Stomach (tissue), 9 donors: Measurements from ENCODE around the gene VASH1. TPM values are rescaled to one million over a fixed set of nuclear protein-coding genes. Genes with fewer than 3 reads are reported as not detected.

Experiments used
- DNase-seq, 2 donors: peaks; one replicate each; pipeline versions ENCODE4 v3.0.0 to v3.0.0-alpha.2; 2013 to 2019
- H3K27ac ChIP-seq, 5 donors: fragments of 200-600 bp in 4 of 5; sonication (generic) in 4 of 5; one replicate each; pipeline ENCODE4 v1.5.1; 2013 to 2019; ENCODE audit warnings: mild to moderate bottlenecking in 1 of 5, moderate library complexity in 1 of 5
- H3K27me3 ChIP-seq, 3 donors: fragments of 200-600 bp; sonication (generic); one replicate each; pipeline ENCODE4 v1.5.1; 2017 to 2019; ENCODE audit warnings: mixed run types in 1 of 3
- H3K36me3 ChIP-seq, 4 donors: fragments of 200-600 bp; sonication (generic); 1 replicate in 3 of 4; 2 replicates in 1 of 4; pipeline ENCODE4 v1.5.1; 2016 to 2019
- H3K4me1 ChIP-seq, 4 donors: fragments of 200-600 bp; sonication (generic); one replicate each; pipeline ENCODE4 v1.5.1; 2016 to 2019
- H3K4me3 ChIP-seq, 4 donors: fragments of 200-600 bp; sonication (generic) in 3 of 4; one replicate each; pipeline ENCODE4 v1.5.1; 2016 to 2019; ENCODE audit warnings: mild to moderate bottlenecking in 1 of 4
- H3K9me3 ChIP-seq, 4 donors: fragments of 200-600 bp; sonication (generic); one replicate each; pipeline ENCODE4 v1.5.1; 2016 to 2019
- EP300 ChIP-seq: sonication (generic); formaldehyde crosslinking; IDR thresholded peaks from one replicate; pipeline ENCODE4 v1.6.1; 2017; ENCODE audit warnings: antibody characterized with exemption
- POLR2A ChIP-seq, 4 donors: fragments of 450-650 bp; IDR thresholded peaks; one replicate each; pipeline ENCODE4 v1.6.1; 2016; ENCODE audit warnings: antibody characterized with exemption in 4 of 4, control low read depth in 2 of 4, mild to moderate bottlenecking in 1 of 4, moderate library complexity in 1 of 4
- POLR2AphosphoS5 ChIP-seq, 3 donors: sonication (generic); formaldehyde crosslinking; IDR thresholded peaks; one replicate each; pipeline ENCODE4 v1.6.1; 2016; ENCODE audit warnings: antibody characterized with exemption in 3 of 3
- WGBS, 5 donors: extraction: QIAGEN DNeasy Blood & Tissue Kit in 3 of 5; methylation state at CpG; one replicate each; pipeline versions ENCODE4 v1.1.5 to v1.1.7; 2013 to 2018; 5-methylcytosine and 5-hydroxymethylcytosine counted together
- intact Hi-C: fragments of 100-400 bp; cut with DNase I; formaldehyde crosslinking; loops from one replicate; pipeline ENCODE4 v1.15.1; 2023; ENCODE audit warnings: low total_unique reads
- polyA plus RNA-seq, 3 donors: library from polyadenylated mRNA; stranded (reverse); fragments of 200-250 nt; gene quantifications; one replicate each; pipeline ENCODE4 v1.2.3, GENCODE V29; 2013
- total RNA-seq, 5 donors: library from RNA; depleted of rRNA; stranded (reverse); fragments of >200 nt; gene quantifications; one replicate each; pipeline versions ENCODE4 v1.1.0 to v1.2.3, GENCODE V29; 2014 to 2016
- TF ChIP-seq, protein P1 (sequence below), 7 experiments: fragments of 450-650 bp in 4 of 7; fragments of 200-600 bp in 3 of 7; sonication (generic) in 3 of 7; IDR thresholded peaks; one replicate each; pipeline ENCODE4 v1.5.1; 2016 to 2019; ENCODE audit warnings: antibody characterized with exemption in 7 of 7, control low read depth in 2 of 7, mild to moderate bottlenecking in 1 of 7
- donor health status: healthy with polysubstance abuse.
- donor health status: Bipolar disorder and iron deficiency.
- donor health status: healthy.

Gene VASH1
- total and polyA plus RNA-seq, 8 donors, result 2.7 to 15.4 (median 9.7) TPM

DNA sequence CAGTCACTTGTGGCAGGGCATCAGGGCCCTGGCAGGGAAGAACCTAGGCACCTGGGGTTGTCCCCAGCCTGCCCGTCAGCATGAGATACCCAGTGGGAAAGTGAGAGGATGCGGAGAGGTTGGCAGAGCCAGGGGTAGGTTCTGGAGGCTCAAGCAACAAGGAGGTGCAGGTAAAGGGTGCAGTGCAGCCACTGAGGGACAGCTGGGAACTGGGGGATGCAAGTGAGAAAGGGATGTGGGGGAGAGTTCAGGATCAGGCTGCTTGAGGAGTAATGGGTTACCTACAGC is 18.7 kb downstream of the VASH1 start:
- Histone ChIP-seq H3K4me1 (peaks cover 0 to 33% (median 6%) of the 10 kb centered on the region in 4 donors), H3K36me3 (peaks cover 0 to 42% (median 36%) of the 10 kb centered on the region in 4 donors), H3K4me3 (no peak overlapping the region), H3K9me3 (no peaks in the 10 kb centered on the region), H3K27ac (no peak overlapping the region), H3K27me3 (no peaks in the 10 kb centered on the region)
- WGBS, 5 donors, result 86 to 96% (median 95%) methylated on average over 2 of the region's 2 CpGs
- no peak for DNase-seq
- TF ChIP-seq, protein P1, sequence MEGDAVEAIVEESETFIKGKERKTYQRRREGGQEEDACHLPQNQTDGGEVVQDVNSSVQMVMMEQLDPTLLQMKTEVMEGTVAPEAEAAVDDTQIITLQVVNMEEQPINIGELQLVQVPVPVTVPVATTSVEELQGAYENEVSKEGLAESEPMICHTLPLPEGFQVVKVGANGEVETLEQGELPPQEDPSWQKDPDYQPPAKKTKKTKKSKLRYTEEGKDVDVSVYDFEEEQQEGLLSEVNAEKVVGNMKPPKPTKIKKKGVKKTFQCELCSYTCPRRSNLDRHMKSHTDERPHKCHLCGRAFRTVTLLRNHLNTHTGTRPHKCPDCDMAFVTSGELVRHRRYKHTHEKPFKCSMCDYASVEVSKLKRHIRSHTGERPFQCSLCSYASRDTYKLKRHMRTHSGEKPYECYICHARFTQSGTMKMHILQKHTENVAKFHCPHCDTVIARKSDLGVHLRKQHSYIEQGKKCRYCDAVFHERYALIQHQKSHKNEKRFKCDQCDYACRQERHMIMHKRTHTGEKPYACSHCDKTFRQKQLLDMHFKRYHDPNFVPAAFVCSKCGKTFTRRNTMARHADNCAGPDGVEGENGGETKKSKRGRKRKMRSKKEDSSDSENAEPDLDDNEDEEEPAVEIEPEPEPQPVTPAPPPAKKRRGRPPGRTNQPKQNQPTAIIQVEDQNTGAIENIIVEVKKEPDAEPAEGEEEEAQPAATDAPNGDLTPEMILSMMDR (IDR thresholded peaks at IDR 0.05), result no peak
- TF ChIP-seq POLR2AphosphoS5 (IDR thresholded peaks at IDR 0.05) (no peak), POLR2A (IDR thresholded peaks at IDR 0.05) (no peak)
- intact Hi-C loops, result no loop called here

DNA sequence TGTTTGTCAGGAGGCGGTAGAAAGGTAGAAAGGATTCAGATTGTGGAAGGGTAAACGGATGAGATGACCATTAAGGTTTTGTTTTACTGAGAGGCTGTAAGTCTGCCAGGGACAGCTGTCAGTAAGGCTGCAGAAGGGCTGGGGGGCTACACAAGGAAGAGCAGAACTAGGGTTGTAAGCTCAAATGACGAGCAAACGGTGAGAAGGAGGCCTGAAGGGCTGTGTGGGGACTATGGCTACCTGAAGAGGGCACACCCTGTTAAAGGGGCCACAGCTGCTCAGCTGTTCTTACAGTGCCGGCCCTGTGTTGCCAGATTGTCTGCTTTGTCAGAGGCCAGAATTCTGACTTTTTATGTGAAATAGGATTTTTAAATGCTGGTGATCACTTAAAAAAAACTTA is 19.1 kb downstream of the VASH1 start:
- TF ChIP-seq, protein P1 (IDR thresholded peaks at IDR 0.05), result no peak
- TF ChIP-seq POLR2AphosphoS5 (IDR thresholded peaks at IDR 0.05) (no peak), EP300 (no peak), POLR2A (IDR thresholded peaks at IDR 0.05) (no peak)
- no peak overlapping the region for H3K4me3 ChIP-seq
- no peaks in the 10 kb centered on the region for H3K27me3 ChIP-seq
- intact Hi-C loops, result no loop called here
- H3K9me3 ChIP-seq, result no peaks in the 10 kb centered on the region
- H3K27ac ChIP-seq, result no peak overlapping the region
- peaks cover 0 to 42% (median 37%) of the 10 kb centered on the region in 4 donors for H3K36me3 ChIP-seq
- DNase-seq, result no peak
- 54 to 73% (median 66%) methylated on average over 5 of the region's 5 CpGs for WGBS, 5 donors
- H3K4me1 ChIP-seq, result peaks cover 0 to 37% (median 6%) of the 10 kb centered on the region in 4 donors

DNA sequence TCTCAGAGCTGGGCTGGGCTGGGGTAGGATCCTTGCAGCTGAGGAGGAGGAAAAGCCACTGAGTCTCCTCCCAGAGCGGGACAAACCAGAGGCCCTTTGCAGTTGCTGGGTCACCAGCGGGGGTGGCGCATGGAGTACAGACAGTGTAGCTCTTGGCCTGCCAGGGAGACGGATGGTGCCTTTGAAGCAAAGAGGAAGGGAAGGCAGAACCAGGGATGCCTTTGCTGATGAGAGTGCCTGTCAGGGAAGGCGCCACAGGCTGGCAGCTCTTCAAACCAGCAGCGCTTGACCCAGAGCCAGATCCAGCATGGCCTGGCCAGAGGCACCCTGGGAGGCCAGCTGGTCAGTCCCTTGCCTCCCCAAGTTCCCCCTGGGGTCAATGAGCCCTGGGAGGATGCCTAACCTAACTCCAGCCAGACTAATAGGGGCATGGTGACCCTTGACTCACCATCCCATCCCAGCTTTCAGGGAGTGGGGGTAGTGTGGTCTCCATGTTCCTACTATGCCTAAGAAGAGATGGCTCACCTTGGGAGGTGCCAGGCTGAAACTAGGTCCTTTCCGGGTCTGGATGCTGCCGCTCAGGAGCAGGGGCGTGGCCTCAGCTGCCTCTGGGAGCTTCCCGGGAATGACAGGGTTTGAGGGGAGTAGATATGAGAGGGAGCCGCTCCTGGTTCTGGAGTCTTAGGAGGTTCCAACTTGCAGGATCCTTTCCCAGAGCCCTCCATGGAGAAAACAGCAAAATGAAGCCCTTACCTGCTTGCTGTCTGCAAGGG is 19.8 kb downstream of the VASH1 start:
- Histone ChIP-seq H3K27me3 (no peaks in the 10 kb centered on the region), H3K4me3 (no peak overlapping the region), H3K36me3 (peaks cover 0 to 48% (median 40%) of the 10 kb centered on the region in 4 donors), H3K27ac (peak overlapping the region in 1 of 5 donors; percentile 10), H3K4me1 (peaks cover 0 to 37% (median 6%) of the 10 kb centered on the region in 4 donors), H3K9me3 (no peaks in the 10 kb centered on the region)
- intact Hi-C loops, result no loop called here
- TF ChIP-seq POLR2A (IDR thresholded peaks at IDR 0.05) (no peak), POLR2AphosphoS5 (IDR thresholded peaks at IDR 0.05) (no peak), EP300 (no peak)
- TF ChIP-seq, protein P1 (IDR thresholded peaks at IDR 0.05), result no peak
- no peak for DNase-seq
- 74 to 91% (median 82%) methylated on average over 7 to 11 of the region's 11 CpGs for WGBS, 5 donors

DNA sequence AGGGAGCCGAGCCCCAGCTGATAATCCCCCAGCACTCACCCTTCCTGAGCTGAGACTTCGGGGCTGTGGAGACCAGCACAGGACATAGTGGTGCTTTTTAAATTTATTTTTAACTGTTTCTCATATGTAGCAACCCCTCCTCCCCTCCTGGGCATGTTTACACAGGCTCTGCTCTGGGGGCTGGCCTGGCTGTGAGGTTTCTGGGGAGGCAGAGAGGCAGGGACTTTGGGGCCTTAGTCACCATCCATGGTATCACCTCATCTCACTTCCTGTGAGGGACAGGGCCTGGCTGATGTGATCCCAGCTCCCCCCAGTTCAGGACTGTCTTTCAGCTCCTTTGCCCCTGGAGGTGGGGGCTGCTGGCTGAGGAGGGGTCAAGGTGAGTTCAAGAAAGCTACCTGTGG is 20.4 kb downstream of the VASH1 start:
- TF ChIP-seq EP300 (no peak), POLR2AphosphoS5 (IDR thresholded peaks at IDR 0.05) (no peak), POLR2A (IDR thresholded peaks at IDR 0.05) (no peak)
- TF ChIP-seq, protein P1 (IDR thresholded peaks at IDR 0.05), result no peak
- H3K9me3 ChIP-seq, result no peaks in the 10 kb centered on the region
- peak overlapping the region in 1 of 5 donors; percentile 10 for H3K27ac ChIP-seq
- intact Hi-C loops, result no loop called here
- 70 to 87% (median 79%) methylated on average over 2 of the region's 2 CpGs for WGBS, 5 donors
- no peaks in the 10 kb centered on the region for H3K27me3 ChIP-seq
- H3K4me3 ChIP-seq, result no peak overlapping the region
- H3K36me3 ChIP-seq, result peaks cover 0 to 54% (median 45%) of the 10 kb centered on the region in 4 donors
- H3K4me1 ChIP-seq, result peaks cover 0 to 36% (median 6%) of the 10 kb centered on the region in 4 donors
- no peak for DNase-seq
